HG02571 (cell line): ENCODE measurements around the gene CA11.
A peak's percentile ranks its signal among the peaks of the same experiment; 100 is the strongest.
"Not testable (repeated sequence)": the region's sequence is repeated elsewhere in the genome, so short reads cannot be mapped to it uniquely, and the experiment has no call there.

Source experiments
- ATAC-seq: cut with Tn5 transposase; IDR thresholded peaks from one replicate; pipeline ENCODE4 v1.9.1; 2021; ENCODE audit warnings: mild to moderate bottlenecking, moderate library complexity; ENCODE audit not compliant: unreplicated experiment

Gene CA11

DNA sequence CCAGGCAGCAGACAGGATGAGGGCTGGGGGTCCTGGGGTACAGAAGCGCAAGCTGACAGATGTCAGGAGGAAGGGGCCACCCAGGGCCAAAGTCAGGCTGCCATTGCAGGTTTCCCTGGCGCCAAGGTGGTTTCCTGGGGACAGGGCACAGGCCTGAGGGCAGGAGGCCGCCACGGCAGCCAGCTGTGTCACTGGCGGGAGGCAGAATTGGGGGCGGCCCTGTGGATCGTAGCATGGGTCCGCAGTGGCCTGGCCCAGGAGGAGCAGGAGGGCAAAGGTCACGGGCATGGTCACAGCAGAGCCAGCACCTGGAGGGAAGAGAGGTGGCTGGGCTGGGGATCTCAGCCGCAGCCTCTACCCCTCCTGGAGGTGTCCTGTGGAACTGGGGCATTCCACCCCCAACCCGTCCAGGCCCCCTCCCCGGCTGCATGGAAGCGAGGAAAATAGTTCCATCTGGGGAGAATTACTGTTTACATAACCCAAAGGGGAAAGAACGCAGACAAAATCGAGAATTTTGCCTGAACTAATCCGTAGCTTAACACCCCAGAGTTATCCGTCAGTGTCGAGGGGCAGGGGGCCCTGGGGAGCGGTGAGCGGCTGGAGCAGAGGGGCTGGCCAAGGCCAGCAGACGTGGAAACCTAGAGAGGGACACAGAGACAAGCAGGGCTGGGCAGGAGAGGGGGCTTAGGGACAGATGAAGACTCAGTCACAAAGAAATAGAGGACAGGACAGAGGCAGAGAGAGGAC is 24.9 kb upstream of the CA11 start:
- ATAC-seq, result no peak

DNA sequence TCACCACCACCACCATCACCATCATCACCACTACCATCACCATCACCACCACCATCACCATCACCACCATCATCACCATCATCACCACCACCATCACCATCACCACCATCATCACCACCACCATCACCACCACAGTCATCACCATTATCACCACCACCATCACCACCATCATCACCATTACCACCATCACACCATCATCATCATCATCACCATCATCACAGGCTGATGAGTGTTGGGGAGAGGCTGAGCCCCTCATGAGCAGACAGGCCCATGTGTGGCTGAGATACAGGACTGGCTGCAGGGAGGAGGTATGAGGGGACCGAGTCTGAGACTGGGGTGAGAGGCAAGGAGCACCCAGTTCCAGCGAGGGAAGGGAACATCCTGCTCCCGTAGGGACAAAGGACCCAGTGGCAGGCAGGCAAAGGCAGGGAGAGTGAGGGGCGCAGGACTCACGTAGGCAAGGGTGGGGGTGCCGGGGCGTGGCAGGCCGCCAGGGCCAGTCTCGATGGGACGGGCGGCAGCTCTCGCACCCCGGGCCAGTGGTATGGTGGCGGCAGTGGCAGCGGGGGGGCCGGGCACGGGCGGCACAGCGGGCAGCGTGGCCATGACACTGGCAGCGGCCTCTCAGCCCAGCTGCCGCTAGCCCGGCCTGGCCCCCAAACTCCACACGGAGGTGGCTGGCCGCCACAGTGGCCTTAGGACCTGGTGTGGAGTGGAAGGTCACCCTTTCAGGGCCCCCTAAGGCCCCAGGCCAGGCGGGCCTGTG is 24.1 kb upstream of the CA11 start:
- ATAC-seq, result no peak

DNA sequence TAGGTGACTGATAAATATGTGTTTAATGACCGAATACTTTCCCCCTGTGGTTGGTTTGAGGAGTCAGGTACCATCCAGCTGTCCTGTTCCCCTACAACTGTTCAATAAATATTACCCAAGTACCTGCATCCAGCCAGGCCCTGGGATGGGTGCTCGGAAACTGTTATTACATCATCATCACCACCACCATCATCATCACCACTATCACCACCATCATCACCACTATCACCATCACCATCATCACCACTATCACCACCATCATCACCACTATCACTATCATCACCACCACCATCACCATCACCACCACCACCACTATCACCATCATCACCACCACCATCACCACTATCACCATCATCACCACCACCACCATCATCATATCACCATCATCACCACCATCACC is 22.8 kb upstream of the CA11 start:
- no peak for ATAC-seq

DNA sequence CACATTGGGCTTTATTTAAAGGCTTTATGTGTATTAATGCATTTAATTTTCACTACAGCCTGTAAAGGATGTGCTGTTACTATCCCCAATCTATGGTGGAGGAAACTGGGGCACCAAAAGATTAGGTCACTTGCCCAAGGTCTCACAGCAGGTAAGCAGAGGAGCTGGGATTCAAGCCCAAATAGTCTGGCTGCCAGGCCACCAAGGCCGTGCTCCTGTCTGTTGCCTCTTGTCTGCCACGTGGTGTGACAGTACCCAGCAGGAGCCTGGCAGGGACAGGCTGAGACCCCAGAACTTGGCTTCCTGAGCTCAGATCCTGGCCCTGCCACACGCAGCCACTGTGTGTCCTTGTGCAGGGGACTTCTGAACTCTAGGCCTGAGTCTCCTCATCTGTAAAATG is 22.3 kb upstream of the CA11 start:
- ATAC-seq, result no peak

DNA sequence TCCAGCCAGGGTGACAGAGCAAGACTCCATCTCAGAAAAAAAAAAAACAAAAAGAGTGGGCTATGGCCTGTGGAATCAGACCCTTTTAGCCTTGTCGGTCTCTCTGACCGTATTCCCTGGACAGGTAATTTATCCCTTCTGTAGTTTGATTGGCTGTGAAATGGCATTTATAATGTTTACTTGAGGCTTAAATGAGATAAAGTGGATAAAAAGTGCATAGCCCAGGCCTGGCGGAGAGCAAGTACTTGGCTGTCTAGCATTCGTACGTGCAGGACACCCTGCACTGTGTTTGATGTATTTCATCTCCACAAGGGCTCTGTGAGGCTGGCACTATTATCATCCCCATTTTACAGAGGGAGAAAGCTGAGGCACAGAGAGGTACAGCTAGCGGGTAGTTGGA is 19.8 kb upstream of the CA11 start:
- no peak for ATAC-seq

DNA sequence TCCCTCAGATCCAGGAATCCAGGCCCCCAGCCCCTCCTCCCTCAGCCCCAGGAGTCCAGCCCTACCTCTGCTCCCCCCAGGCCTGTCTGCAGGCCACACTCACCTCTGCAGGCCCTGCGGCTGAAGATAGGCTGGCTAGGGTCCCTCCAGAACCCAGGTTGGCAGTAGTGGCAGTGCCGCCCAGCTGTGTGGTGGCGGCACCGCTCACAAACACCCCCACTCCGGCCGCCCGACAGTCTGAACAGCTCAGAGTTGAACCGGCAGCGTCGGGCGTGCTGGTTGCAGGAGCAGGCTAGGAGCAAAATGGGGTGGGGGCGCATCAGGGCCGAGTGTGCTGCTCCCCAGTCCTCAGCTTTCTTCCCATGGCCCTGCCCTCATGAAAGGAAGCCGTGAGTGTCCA is 18.5 kb upstream of the CA11 start:
- ATAC-seq, result no peak

DNA sequence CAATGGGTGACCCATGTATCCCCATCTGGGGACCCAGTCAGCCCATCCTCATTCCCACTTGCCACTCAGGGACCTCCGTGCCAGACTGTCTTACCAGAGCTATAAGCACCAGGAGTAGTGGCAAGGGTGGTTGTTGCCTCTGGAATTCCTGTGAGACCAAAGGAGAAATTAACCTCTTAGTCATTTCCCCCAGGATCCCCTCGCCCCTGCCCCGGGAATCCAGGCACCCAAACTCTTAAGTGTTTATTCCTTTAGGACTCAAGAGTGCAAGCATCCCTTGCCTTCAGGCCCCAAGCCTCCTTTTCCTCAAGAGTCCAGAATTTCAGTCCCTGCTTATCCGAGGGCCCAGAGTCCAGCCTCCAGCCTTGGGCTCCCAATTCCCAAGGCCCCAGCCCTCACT is 17.7 kb upstream of the CA11 start:
- ATAC-seq, result no peak

DNA sequence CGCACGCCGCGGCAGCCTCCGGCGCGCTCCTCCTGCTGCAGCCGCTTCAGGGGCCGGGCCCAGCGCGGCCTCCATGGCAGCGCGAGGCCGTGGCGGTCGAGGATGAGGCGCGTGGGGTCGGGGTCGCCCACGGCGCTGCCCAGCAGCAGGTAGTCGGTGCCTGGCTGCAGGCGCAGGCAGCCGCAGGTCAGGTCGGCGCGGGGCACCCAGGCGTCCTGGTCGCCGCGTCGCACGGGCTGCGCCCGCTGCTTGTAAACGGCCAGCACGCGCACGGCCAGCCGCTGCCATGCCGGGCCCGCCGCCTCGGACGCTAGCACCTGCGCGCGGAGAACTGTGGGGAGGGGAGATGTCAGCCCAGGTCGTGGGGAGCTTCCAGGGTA is 15.7 kb upstream of the CA11 start:
- no peak for ATAC-seq

DNA sequence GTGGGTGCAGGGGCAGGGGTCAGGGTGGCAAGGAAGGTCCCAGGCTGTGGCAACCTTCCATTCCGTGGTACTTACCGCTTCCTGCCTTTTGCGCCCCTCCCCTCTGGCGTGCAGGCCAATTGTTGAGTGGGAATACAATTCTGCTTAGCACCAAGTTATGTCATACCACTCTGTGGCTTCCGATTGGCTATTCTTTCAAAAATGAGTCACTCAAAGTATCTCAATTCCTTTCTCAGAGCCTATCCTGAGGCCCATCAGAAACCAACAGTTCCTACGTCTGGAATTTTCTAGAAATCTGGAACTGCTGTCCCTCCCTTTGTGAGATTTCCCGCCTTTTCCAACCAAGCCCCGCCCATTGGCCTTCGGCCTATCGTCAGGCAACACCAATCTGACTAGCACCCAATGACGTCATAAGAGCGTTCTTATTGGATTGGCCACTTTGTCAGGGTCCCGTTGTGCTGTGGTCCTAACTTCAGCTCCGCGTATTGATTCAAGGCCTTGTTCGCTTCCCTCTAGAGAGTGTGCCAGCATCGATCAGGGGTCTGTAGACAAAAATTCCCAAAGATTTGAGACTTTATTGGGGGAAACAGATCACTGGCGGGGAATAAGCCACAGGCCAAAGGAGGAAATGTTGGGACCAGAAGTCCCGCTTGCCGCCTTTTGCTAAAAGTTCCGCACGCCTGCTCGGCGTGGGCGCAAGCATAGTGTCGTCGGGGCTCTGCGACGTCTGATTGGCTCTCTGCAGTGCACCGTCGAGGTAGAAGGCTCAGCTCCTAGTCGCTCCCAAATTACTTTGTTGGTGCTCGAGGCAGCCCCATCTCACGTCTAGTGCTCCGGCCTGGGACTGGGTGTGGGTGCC is 15.1 kb upstream of the CA11 start:
- peak; percentile 77 for ATAC-seq

DNA sequence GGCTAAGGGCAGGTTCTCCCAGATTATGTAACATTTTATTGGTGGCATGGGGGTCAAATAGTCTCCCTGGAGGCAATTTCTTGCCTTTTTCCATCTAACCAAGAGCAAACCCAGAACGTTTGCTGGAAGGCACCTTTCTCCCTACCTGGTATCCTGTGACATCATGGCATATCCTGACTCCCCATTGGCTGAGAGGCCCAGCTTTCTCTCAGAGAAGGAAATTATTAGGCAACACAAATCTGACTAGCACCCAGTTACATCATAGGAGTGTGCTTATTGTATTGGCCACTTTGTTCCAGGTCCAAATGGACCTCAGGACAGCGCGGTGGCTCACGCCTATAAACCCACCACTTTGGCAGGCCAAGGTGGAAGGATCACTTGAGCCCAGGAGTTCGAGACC is 13.8 kb upstream of the CA11 start:
- no peak for ATAC-seq

DNA sequence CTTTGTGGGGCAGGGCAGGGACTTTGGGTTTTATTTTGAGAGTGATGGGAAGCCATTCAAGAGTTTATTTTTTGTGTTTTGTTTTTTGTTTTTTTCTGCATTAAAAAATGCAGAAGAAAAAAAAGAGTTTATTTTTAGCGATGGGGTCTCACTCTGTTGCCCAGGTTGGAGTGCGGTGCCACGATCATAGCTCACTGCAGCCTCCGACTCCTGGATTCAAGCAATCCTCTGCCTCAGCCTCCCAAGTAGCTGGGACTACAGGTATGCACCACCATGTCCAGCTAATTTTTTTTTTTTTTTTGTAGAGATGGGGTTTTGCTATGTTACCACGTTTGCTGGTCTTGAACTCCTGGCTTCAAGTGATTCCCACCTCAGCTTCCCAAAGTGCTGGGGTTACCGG is 12.5 kb upstream of the CA11 start:
- ATAC-seq, result no peak

DNA sequence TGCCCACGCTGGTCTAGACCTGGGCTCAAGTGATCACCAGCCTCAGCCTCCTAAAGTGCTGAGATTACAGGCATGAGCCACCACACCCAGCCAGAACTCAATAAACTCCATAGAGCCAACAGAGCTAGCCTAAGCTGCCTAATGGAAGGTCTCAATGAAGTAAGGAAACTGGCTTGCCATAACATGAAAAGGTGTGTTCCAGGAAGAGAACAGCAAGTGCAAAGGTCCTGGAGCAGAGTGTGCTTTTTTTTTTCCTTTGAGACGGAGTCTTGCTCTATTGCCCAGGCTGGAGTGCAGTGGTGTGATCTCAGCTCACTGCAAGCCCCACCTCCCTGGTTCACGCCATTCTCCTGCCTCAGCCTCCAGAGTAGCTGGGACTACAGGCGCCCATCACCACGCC is 11.8 kb upstream of the CA11 start:
- not testable (repeated sequence) for ATAC-seq

DNA sequence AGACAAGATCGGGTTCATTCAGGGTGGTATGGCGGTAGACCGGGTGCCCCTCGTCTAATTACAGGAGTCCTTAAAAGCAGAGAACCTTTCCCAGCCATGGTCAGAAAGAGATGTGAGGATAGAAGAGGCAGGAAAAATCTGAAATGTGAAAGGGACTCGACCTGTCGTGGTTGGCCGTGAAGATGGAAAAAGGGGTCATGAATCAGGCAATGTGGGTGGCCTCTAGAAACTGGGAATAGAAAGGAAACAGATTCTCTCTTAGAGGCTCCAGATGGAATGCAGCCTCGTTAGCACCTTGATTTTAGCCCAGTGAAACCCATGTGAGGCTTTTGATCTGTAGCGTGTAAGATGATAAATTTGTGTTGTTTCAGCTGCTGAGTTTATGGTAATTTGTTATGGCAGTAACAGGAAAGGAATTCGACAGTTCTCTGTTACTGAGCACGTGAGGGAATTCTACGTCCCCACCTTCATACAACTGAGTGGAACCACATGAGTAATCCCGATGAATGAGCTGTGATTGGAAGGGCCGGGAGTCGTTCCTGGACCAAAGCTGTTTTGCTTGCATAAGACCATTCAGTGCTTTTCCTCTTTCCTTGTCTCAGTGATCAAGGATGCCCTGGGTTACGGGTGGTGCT is 11.0 kb upstream of the CA11 start:
- no peak for ATAC-seq

DNA sequence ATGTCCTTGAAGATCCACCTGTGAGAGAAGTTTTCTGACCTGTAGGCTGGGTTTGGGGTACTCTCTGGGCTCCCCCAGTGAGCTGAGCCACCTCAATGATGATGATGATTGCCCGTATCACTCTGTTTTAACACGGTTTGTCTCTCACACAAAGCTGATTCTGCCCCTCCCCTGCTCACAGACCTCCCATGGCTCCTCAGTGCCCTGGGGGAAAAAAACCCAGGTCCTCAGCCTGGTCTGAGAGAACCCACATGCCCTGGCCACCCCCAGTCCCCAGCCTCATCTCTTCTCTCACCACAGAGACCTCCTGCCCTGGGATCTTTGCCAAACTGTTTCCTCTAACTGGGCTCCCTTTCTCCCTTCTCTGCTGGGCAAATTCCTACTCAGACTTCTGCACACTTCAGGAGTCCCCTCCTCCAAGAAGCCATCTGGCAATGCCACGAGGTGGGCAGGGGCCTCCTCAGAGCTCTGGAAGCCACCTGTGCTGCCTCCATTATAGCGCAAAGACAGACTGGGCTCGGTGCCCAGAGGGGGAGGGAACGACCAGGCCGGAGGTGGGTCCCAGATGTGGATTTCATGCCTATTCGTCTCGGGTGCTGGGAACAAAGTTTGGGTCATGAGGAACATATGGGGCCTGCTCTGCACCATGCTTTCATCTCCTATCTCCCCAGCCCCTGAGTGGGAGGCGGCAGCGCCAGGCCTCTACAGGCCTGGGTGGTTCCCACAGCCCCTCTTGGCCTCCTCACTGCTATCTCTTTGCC is 8.5 kb upstream of the CA11 start:
- no peak for ATAC-seq

DNA sequence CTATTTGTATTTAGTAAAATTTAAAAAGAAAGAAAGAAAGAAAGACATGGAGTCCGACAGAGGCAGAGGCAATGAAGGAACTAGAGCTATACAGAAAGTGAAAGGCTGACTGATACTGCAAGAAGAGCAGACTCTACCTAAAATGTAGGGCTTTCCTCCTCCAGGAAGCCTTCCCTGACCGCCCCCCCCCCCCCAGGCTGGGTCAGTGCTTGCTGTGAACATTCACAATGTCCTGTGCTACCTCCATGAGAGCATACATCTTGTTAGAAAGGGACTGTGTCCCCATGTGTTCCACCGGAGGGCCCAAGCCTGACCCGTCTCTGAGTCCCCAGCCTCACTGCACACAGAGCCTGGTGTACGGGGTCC is 5.7 kb upstream of the CA11 start:
- ATAC-seq, result no peak

DNA sequence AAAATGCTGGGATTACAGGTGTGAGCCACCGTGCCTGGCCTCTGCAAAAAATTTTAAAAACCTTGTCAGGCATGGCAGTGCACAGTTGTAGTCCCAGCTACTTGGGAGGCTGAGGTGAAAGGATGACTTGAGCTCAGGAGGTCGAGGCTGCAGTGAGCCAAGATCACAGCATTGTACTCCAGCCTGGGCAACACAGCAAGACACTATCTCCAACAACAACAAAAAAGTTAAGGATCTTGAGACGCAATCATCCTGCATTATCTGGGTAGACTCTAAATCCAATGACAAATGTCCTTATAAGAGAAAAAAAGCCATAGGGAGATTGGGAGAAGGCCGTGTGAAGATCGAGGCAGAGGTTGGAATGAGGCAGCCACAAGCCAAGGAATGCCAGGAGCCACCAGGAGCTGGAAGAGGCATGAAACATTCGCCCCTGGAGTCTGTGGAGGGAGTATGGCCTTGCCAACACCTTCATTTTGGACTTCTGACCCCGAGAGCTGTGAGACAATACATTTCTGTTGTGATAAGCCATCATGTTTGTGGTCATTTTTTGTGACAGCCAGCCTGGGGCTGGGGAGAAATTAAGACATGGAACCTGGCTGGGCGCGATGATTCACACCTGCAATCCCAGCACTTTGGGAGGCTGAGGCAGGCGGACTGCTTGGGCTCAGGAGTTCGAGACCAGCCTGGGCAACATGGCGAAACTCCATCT is 5.1 kb upstream of the CA11 start:
- no peak for ATAC-seq

DNA sequence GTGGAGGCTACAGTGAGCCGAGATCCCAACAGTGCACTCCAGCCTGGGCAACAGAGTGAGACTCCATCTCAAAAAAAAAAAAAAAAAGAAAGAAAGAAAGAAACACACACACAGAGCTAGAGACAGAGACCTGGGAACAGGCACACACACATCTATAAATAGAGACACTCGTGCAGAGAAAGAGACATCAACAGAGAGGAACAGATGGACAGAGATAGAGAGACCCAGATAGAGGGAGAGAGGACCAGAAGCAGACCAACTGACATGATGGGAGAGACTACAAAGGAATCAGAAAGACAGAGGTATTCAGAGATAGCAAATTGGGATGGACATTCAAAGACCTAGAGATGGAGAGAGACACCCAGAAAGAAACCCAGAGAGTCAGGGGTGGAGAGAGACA is 2.1 kb upstream of the CA11 start:
- ATAC-seq, result no peak

DNA sequence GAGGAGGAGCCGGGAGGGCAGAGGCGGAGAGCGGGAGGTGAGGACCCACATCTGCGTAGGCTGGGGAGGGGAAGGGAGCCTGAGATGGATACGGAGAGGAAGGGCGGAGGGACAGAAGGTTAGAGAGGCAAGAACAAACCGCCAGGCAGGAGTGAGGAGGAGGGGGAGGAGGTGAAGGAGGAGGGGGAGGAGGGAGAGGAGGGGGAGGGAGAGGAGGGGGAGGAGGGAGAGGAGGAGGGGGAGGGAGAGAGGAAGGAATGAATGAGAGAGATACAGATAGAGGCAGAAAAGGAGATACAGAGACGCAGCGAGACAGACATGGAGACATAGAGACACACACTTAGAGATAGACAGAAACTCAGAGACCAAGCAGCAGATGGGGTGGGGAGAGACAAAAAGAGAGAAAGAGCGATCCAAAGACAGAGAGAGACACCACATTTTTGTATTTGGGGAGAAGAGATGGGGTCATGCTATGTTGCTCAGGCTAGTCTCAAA is 782 bp upstream of the CA11 start:
- ATAC-seq, result no peak

DNA sequence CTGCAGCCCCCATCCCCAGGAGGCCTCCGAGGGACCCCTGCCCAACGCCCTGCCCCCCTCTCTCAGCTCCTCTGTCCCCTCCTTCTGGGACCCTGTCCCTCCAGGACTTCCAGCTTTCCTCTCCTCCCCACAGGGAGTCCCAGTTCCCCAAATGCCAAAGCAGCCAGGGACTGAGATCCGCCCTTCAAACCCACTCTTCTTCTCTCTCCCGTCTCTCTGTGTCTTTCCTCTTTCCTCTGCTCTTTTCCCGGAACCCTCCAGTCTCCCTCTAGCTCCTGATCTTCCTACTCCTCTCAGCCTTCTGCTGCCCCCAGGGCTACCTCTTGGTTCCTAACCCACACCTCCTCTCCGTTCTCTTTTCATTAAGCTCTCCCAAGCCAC is 377 bp downstream of the CA11 start:
- no peak for ATAC-seq
